ENCODE data around the gene PIEZO1. TPM values are rescaled to one million over a fixed set of nuclear protein-coding genes. Genes with fewer than 3 reads are reported as not detected.

Gene PIEZO1
- total and polyA plus RNA-seq, 9 of the 15 experiments (the other 6 are each of a cell fraction or from before 2014, with no cell fraction given): 3.6 to 432 (median 131) TPM

DNA sequence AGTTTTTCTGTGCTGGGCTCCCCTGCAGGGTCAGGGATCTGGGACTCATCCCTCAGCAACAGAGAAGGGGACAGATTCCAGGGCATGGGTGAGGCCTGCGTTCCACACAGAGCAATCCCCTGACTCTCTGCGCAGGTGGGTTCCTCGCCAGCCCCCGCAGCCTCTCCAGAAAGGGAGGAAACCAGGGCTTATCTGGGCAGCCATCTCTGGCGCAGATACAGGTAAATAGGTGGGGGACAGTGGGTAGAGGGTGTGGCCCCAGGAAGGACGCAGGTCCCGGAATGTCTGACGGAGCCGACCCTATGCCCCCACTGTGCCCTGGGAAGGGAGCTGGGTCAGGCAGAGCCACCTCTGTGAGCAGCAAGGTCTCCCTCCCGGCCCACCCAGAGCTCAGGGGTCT, 23.2 kb downstream of the PIEZO1 start:
- H3K9ac ChIP-seq (ENCODE audit: insufficient read depth in 1 of 2, low read depth in 2 of 2, low read length in 2 of 2): peak overlapping the region in 1 of 2 experiments; percentile 65; a peak in 2 of 4 replicates
- in situ Hi-C loops (cut with MboI) (no loop called here), intact Hi-C loops (cut with micrococcal nuclease) (no loop called here)
- peaks cover 95% of the 10 kb centered on the region for H3K36me3 ChIP-seq (ENCODE audit: control insufficient read depth, insufficient read depth, low read length)
- 78% methylated on average over 9 of the region's 10 CpGs for WGBS (ENCODE audit: insufficient coverage, low coverage, missing lambda C conversion rate)
- DNase-seq (ENCODE audit: extremely low read depth in 1 of 4, low spot score in 3 of 4) (no peak), FAIRE-seq (no peak), ATAC-seq (no peak)
- H3K9me1 ChIP-seq (ENCODE audit: control insufficient read depth, insufficient read depth, low read length): peaks cover 38% of the 10 kb centered on the region
- H3K27me3 ChIP-seq (ENCODE audit: control insufficient read depth in 2 of 2, insufficient read depth in 2 of 2, low read length in 2 of 2): no peaks in the 10 kb centered on the region
- CTCF ChIA-PET (ENCODE audit: low intra/inter-chr PET ratio): no interaction called here
- H3K79me2 ChIP-seq (ENCODE audit: control insufficient read depth, insufficient read depth, low read length): peaks cover 100% of the 10 kb centered on the region
- no peak overlapping the region for H2AFZ ChIP-seq (ENCODE audit: low read depth, low read length)
- no peak overlapping the region for H3K4me3 ChIP-seq
- H4K20me1 ChIP-seq (replicated peaks; ENCODE audit: control insufficient read depth, insufficient read depth, low read length): peaks cover 79% of the 10 kb centered on the region
- no peak overlapping the region for H3K4me2 ChIP-seq (ENCODE audit: insufficient read depth, low read length)
- H3K4me1 ChIP-seq (replicated peaks in 1 of 2; ENCODE audit: control insufficient read depth in 2 of 2, insufficient read depth in 2 of 2, low read length in 2 of 2): peaks cover 24 to 96% of the 10 kb centered on the region in 2 experiments
- no peaks in the 10 kb centered on the region for H3K9me3 ChIP-seq (replicated peaks; ENCODE audit: control insufficient read depth, insufficient read depth, low read depth, low read length)
- H3K27ac ChIP-seq (ENCODE audit: extremely low read depth, low read depth, low read length): no peak overlapping the region
- TF ChIP-seq HDAC2 (IDR thresholded peaks at IDR 0.05) (no peak), SFPQ (IDR thresholded peaks at IDR 0.05; ENCODE audit: low read depth, low read length) (no peak), PTTG1 (tag; IDR thresholded peaks at IDR 0.05; ENCODE audit: low read depth) (no peak), TAF7 (tag; IDR thresholded peaks at IDR 0.05) (no peak), RCOR1 (IDR thresholded peaks at IDR 0.05; ENCODE audit: borderline replicate concordance in 1 of 2, low read depth in 2 of 2, low read length in 2 of 2) (no peak), ZKSCAN1 (IDR thresholded peaks at IDR 0.05; ENCODE audit: low read depth, low read length) (no peak), NCOA6 (IDR thresholded peaks at IDR 0.05) (no peak), DMBX1 (CRISPR knock-in tag; IDR thresholded peaks at IDR 0.05; ENCODE audit: borderline replicate concordance) (no peak), STAG1 (CRISPR knock-in tag; IDR thresholded peaks at IDR 0.05; ENCODE audit: borderline replicate concordance) (0 out of 2 replicates have a peak, but pooled peaks have one; percentile 24)
- POLR2A ChIA-PET: interaction anchor here (0.5 to 5.6 kb wide), 6 partner anchors 8 to 98 kb away, joined by 3 to 26 read pairs (median 9); no protein-coding TSS in a partner anchor
- BruUV-seq (replicated peaks): no TSS peak
